NCI-H1092 (cell line): ENCODE results near the gene MPZL2.
A peak's percentile ranks its signal among the peaks of the same experiment; 100 is the strongest.

Experiments used
- DNase-seq: peaks from one replicate; lab custom pipeline; 2025; lab: John Stamatoyannopoulos, UW

Gene MPZL2

DNA sequence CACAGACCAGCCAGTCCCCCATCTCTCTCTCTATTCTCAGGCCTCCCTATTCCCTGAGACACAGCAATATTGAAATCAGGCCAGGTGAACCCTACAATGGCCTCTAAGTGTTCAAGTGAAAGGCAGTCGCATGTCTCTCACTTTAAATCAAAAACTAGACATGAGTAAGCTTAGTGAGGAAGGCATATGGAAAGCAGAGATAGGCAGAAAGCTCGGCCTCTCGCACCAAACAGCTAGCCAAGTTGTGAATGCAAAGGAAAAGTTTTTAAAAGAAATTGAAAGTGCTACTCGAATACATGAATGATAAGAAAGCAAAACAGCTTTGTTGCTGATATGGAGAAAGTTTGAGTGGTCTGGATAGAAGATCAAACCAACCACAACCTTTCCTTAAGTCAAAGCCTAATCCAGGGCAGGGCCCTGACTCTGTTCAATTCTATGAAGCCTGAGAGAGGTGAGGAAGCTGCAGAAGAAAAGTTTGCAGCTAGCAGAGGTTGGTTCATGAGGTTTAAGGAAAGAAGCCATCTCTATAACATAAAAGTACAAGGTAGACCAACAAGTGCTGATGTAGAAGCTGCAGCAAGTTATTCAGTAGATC lies 19.8 kb upstream of the MPZL2 start:
- DNase-seq, result no peak

DNA sequence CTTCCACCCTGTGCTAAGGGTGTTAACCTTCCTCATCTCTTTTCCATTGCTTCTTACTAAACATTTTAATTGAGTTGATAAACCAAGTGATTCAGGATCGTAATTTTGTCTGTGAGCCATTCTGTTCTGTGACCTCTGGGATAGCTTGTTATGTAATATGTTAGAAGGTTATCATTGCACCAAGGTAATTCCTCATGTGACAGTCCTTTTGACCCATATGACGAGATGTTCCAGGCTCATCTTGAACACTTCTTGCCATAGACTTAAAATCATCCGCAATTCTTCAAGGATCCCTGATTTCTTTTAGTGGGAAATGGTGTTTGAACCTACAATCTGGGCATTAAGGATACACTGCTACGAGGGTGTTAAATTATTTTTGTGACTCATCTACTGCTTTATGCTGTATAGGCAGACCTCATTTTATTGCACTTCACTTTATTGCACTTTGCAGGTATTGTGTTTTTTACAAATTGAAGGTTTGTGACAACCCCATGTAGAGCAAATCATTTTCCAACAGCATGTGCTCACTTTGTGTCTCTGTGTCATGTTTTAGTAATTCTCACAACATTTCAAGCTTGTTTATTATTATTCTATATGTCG lies 19.0 kb upstream of the MPZL2 start:
- DNase-seq, result no peak

DNA sequence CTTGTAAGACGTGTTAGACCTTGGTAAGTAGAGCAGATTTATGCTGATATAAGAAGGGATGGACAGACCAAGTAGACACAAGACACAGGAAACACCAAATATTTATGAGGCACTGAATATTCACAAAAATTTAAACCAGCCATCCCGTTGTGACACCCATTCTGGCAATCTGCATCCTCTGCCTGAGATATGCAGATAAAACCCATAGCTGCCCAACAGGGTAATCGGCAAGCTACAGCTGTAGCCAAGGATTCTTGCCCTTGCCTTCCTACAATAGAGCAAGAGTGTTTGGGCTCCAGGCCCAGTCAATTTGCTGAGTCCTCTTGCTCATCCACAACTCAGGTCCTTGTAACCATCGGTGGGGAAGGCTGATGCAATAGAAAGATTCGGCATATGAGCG lies 18.5 kb upstream of the MPZL2 start:
- DNase-seq, result no peak

DNA sequence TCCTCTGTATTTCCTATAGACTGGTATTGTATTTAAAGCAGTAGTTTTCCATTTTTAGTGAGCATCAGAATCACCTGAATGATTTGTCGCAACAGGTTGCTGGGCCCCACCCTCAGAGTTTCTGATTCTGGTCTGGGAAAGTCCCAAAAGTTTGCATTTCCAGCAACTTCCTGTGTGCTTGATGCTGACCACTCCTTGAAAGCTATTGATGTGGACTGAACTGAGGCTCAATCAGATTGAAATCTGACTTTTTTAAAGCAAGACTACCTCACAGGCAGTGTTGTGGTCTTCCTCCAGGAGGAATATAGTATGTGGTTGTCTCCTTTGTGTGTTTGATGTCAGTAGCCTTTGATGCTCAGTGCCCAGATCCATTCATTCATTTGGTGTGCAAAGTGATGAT lies 17.2 kb upstream of the MPZL2 start:
- DNase-seq, result no peak

DNA sequence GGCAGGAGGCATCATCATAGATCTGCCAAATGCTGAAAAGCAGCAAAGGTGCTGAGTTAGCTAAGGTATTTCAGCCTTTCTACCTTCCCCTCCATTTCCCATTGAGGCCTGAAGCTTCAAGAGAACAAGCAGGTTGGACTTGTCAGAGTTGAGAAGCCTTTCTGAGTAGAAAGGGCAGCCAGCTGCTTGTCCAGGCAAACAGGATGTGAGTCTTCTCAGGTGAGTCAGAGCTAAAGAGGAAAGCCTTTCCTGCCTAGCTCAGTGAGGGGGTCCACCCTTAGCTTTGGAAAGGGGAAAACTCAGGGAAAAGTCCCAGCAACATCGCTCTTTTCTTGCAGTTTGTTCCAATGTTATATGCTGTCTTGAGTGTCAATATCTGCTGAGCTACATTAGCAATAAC lies 13.2 kb upstream of the MPZL2 start:
- no peak for DNase-seq

DNA sequence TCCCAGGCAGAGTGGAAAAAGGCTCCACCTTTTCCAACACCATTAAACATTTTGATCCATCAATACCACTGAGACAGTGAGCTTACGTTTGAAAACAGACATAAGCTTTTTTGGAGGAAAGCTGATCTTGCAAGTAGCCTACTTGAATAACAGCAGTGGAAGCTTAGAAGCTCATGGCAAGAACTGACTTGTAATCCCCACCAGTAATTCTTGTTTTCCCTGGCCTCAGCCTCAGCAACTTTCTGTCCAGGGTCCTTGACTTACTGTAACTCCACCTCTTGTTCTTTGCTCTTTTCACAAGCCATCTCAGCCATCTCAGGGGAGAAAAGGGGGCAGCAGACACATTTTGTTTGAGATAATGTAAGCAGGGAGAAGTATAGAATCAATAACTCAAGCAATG lies 12.3 kb upstream of the MPZL2 start:
- no peak for DNase-seq

DNA sequence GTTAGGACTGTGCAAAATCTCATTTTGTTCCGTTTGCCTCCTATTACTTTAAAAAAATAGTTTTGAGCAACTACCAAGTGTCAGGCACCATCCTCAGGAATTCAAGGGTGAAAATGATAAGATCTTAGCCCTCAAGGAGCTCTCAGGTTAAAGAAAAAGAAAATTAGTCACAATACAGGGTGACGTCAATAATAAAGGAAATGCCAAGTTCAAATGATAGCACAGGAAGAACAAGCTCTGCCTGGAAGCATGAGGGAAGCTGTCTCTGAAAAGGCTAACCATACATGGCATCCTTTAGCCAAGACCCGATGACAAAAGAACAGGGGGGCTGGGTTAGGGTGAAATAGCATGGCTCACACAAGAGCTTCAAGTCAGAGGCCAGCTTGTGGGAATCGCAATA lies 11.1 kb upstream of the MPZL2 start:
- DNase-seq, result no peak

DNA sequence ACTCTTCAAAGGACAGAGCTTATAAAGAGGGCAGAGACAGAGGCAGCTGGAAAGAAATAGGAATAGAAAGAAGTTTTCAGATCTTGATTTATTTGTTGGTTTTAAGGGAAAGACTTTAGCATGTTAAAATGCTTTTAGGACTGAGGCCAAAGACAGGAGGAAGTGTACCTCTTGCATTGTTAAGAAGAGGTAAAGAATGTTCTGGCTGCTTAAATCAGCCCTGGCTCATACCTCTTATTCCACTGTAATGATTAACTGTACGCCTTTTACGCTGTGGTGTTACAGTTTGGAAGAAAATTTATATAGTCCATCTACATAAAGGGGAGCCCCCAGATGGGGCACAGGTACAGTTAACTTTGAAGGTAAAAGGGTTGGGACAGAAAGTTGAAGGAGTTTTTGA lies 10.1 kb upstream of the MPZL2 start:
- DNase-seq, result no peak

DNA sequence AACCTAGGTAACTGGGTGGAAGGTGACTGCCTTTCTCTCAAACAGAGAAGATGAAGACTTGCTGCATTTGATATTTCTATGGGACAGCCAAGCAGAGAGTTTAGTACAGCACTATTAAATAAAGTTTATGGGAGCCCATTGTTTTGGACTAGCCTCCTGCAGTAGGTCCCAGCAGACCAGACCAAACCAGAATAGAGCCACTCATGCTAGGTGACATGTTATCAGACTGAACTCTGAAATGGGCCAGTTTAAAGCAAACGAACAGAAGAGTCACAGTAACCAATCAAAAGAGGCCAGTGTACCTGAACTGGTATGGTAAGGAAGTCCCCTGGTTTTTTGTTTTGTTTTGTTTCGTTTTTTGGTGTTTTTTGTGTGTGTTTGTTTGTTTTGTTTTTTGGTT lies 7.9 kb upstream of the MPZL2 start:
- DNase-seq, result no peak

DNA sequence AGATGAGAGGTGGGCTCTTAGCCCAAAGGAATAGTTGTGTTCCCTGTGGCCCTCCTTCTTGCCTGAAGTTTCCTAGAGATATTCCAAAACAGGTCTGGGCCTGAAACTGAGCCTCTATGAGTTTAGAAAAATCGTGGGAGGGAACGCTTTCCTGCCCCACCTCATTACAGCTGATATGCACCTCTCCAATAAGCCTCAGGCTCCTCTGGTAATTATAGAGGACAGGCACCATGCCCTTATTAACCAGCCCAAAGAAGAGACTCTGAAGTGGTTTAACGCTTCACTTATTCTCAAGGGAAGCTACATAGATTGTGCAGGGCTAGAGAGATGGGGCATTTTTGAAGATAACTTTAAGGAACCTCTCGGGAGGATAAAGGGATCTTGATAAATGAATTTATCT lies 3.4 kb upstream of the MPZL2 start:
- no peak for DNase-seq

DNA sequence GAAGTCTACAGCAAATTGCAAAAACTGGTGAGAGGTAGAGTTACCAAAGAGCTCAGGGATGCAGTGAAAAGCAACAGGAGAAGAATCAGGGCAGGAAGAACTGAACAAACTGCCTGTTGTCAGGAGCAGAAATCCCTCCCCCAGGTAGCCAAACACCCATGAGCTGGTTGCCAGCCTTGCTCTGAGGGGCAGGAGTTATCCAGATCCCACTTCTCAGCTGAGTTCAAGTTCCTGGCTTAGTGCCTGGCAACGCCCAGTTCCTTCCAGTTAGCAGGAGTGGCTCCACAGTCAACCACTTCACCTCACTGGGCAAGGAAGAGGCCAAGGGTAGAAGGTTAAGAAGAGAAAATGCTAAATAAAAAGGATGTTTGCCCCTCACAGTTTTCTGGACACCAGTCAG lies 1.9 kb upstream of the MPZL2 start:
- DNase-seq, result no peak

DNA sequence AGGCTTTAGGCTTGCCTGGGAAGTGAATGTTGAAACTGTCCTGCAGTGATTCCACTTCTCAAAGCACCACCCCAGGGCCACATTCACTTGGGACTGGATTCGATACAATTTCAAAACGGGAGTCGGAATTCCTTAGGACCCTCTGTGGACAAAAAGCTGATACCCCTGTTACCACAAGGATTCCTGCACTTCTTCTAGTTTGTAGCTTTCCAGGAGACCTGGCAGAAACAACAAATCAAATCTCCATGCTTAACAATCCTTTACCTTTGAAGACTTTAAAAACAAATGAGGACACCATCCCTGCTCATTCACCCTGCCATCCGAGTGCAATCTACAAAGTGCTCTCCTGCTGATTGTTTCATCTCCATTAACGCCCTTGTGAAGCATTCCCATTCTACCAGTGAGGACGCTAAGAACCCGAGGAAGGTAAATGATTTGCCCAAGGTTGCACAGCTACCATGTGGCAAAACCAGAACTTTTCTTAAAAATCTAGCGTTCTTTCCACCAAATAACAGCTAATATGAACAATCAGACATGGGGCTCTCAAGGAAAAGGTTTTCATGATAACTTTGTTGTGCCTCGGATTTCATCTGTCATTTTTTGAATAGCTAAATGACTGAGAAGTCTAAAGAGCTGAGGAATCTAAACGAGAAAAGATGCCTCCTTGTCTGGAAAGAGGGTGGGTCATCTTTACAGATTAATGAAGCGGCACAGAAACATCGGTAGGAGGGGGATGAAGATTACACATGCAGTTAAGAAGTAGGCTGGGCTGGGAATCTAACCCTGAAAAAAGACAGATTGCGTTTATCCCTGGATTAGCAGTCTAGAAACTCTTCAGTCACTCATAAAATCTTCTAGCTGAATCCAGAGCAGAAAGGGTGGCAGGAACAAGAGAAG lies 720 bp upstream of the MPZL2 start:
- DNase-seq, result no peak

DNA sequence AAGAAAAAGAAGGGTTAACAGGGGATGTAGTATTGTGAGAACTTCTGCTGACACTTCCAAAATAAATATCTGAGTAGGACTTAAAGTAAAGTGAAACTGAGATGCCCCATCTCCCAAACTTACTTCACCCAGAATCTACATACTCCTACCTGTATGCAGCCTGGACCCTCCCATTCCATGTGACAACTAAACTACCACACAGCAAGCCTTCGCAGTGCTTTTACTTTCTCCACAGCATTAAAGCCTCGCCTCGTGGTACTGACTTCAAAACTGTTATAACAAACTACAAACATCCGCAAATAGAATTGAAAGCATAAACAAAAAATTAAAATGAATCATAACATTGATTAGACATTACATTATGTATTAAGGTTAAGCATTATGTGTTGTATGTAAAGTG lies 985 bp downstream of the MPZL2 start:
- no peak for DNase-seq

DNA sequence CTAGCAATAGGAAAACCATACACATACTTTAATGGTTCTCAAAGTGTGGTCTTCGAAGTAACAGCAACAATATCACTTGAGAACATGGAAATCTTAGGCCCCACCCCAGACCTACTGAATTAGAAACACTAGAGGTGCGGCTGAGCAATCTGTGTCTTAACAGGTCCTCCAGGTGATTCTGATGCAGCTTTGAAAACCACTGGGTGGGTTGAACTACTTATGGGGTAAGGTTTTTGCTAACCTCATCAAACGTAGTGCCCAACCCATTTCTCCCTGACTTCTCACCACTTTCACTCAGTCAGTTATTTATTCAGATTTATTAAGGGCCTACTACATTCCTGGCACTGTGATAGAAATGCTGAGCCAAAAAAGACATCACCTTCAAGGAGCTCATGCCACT lies 3.7 kb downstream of the MPZL2 start:
- no peak for DNase-seq

DNA sequence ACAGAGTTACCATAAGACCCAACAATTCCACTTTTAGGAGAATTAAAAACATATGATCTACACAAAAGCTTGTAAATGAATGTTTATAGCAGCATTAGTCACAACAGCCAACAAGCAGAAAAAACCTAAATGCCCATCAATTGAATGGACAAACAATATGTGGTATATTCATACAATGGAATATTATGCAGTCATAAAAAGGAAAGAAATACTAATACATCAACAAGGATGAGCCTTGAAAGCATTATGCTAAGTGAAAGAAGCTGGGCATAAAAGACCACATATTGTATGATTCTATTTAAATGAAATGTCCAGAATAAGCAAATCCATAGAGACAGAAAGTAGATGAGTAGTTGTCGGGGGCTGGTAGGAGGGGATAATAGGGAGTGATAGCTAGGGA lies 5.0 kb downstream of the MPZL2 start:
- DNase-seq, result no peak

DNA sequence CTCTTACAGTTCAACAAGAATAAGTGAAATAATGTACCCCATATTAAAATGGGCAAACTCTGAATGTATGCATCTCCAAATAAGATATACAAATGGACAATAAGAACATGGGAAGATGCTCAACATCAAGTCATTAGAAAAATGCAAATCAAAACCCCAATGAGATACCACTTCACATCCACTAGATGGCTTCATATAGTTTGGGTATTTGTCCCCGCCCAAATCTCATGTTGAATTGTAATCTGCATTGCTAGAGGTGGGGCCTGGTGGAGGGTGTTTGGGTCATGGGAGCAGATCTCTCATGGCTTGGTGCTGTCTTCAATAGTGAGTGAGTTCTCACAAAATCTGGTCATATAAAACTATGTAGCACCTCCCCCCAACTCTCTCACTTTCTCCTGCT lies 5.7 kb downstream of the MPZL2 start:
- no peak for DNase-seq

DNA sequence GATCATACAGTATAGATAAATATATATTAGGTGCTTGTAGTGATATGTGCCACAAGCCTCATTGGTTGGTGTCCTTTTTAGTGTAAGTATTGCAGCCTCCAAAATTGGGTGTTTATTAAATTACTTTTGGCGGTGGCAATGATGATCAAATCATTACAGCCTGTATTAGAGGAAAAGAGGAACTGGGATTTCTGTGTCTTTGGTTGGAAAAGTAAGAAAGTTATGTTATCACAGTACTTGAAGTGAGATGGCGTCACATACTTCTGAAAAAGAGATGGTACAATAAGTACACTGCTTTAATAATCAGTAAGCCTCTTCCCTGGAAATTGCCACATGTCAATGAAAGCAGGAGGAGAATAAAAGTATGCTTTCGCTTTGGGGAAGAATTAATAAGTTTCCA lies 11.4 kb downstream of the MPZL2 start:
- no peak for DNase-seq

DNA sequence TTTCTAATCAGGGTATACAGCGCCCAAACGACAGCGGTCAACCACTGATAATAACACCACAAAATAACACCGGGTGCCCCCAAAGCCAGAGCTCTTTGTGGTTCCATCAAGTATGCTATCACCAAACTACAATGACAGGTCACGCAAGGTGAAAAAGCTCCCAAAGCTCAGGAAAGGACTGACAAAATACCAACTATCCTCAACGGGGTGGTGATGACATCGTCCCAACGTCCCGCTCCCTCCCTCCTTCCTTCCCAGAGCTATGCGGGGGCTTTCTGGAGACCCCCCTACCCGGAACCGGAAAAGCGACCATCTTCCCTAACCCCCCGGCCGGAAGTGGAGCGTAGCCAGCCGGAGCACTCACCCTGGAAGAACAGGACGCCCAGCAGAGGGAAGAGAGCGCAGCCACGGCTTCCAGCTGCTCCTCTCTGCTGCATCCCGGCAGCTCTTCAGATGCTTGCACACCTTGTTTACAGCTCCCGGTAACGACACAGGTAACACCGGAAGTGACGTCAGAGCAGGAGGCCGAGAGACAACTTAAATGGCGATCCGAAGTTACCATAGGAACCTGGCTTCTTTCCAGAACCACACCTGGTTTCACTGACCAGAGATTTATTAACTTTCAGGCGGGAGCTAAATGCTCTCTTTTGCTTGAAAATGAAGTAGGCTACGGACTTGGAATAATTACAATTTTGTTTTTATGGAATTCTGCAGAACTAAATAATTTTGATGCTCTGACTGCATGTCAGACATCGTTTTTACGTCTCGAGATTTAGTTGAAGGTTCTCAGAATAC lies 12.0 kb downstream of the MPZL2 start, which contains the start of gene MPZL3:
Gene MPZL3 (minus strand): TSS at position 508 of the 795 bp plus-strand sequence. CDS start 71 bp downstream, at position 437.
- DNase-seq, result peak; percentile 94

DNA sequence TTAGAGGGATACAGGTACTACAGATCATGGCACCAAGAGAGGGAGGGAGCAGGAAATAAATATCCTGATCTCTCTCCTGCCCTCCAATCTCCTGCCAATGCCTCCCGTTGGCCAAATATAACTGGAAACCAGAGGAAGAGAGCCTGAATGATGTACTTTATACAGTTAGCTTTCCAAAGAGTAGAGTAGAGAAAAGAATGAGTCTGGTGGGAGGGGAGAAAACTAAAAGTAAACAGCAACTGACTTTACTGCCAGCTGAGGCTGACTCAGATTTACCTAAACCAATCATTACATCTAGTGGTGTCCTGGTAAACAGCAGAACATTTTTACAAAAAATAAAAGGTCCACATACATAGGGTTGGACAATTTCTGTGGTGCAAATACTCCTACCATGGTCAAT lies 17.1 kb downstream of the MPZL2 start:
- DNase-seq, result no peak

DNA sequence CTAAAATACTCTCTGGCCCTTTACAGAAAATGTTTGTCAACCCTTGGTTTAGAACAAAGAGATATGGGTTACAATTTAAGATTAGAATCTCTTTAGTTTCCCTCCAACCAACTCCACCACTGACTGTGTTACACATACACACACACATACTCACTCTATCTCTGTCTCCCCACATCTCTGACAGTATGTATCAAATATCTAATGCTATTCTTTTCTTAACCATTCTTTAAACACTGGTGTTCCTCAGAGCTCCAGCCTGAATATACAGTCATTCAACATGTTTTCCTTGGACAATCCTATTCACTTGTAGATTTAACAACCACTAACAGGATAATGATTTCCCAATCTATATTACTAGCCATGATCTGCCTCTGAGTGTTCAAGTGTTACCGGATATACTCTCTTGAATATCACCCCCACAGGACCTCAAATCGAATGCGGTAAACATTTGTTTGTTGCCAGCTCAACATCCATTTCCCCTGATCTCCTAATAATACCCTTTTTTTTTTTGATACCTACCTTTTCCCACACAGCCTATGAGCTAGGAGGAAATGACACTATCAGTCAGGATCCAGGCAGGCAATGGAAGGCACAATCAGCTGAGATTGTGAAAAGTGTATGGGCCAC lies 18.0 kb downstream of the MPZL2 start:
- DNase-seq, result no peak

DNA sequence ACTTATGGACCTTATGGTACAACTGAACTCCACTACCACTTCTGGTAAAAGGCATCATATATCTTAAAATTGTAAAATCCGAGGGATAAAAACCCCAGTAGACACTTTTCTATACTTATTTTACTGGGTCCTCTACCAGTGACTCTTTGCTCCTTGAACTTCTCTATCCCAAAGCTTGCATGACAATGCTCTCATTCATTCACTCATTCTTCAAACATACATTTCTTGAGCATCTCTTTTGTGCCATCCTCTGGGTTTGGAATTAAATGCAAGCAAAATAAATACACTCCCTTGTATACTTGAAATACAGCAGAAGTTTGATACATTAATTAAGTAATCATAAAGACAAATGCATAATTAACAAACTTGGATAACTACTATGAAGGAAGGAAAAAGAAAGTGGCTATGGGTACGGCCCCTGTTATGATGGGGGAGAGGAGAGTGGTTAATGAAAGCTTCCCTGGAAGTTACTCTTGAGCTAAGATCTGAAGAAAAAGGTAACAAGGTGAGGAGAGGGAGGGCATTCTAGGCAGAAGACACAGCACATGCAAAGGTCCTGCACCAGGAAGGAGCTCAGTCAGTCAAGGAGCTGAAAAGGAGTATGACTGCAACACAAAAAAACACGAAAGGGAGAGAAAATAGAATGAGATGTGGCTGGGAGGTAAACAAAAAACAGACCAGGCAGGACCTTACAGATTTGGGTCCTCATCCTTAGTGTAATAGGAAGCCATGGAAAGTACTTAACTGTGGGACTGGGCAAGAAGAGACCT lies 19.9 kb downstream of the MPZL2 start:
- DNase-seq, result no peak
